HepG2 (cell line): Measurements from ENCODE around the gene KRTAP10-4. TPM values are rescaled to one million over a fixed set of nuclear protein-coding genes. Genes with fewer than 3 reads are reported as not detected.

Experiments
- CEBPZ ChIP-seq: IDR thresholded peaks from 2 replicates; pipeline ENCODE4 v1.6.1; 2012; ENCODE audit warnings: low read length, improper control_type of control experiment
- CHCHD3 ChIP-seq: sonication (generic); formaldehyde crosslinking; IDR thresholded peaks from 2 replicates; pipeline ENCODE4 v1.8.0; 2022; ENCODE audit warnings: mild to moderate bottlenecking, missing genetic modification reagents, moderate library complexity
- SALL2 ChIP-seq: sonication (generic); formaldehyde crosslinking; IDR thresholded peaks from 2 replicates; pipeline ENCODE4 v1.8.1; 2023; ENCODE audit warnings: mild to moderate bottlenecking, missing genetic modification reagents, inconsistent platforms
- TARDBP ChIP-seq: sonication (generic); formaldehyde crosslinking; IDR thresholded peaks from 2 replicates; pipeline ENCODE4 v1.8.0; 2022; ENCODE audit warnings: mild to moderate bottlenecking, missing genetic modification reagents
- ZBTB20 ChIP-seq: sonication (generic); formaldehyde crosslinking; IDR thresholded peaks from 2 replicates; pipeline ENCODE4 v1.8.1; 2023; ENCODE audit warnings: missing genetic modification reagents, low read depth, mild to moderate bottlenecking, borderline replicate concordance
- ZBTB33 ChIP-seq: sonication (generic); formaldehyde crosslinking; IDR thresholded peaks from 2 replicates; pipeline ENCODE4 v1.4.0; 2020; ENCODE audit warnings: missing genetic modification reagents
- ZNF263 ChIP-seq: sonication (generic); formaldehyde crosslinking; IDR thresholded peaks from 2 replicates; pipeline ENCODE4 v1.4.0; 2020; ENCODE audit warnings: missing genetic modification reagents
- ZNF264 ChIP-seq: sonication (generic); formaldehyde crosslinking; IDR thresholded peaks from 2 replicates; pipeline ENCODE4 v1.4.0; 2020; ENCODE audit warnings: missing genetic modification reagents
- ZNF382 ChIP-seq: sonication (generic); formaldehyde crosslinking; IDR thresholded peaks from 2 replicates; pipeline ENCODE4 v1.5.0; 2020; ENCODE audit warnings: missing genetic modification reagents, mild to moderate bottlenecking, borderline replicate concordance
- ZNF691 ChIP-seq: sonication (generic); formaldehyde crosslinking; IDR thresholded peaks from 2 replicates; pipeline ENCODE4 v1.4.0; 2020; ENCODE audit warnings: missing genetic modification reagents, low read depth, mild to moderate bottlenecking, borderline replicate concordance
- ZNF761 ChIP-seq: sonication (generic); formaldehyde crosslinking; conservative IDR thresholded peaks from 2 replicates; pipeline ENCODE4 v1.4.0; 2020; ENCODE audit warnings: mild to moderate bottlenecking, missing genetic modification reagents
- ZNF773 ChIP-seq: sonication (generic); formaldehyde crosslinking; IDR thresholded peaks from 2 replicates; pipeline ENCODE4 v1.4.0; 2020; ENCODE audit warnings: missing genetic modification reagents, borderline replicate concordance
- polyA plus RNA-seq, 8 experiments: library from polyadenylated mRNA; depleted of rRNA in 3 of 8; stranded (reverse) in 7 of 8; unstranded in 1 of 8; fragments of >200 nt; fragmentation: Illumina TruSeq in 4 of 8; extraction: Trizol in 4 of 8; gene quantifications; 2 replicates each; pipeline versions ENCODE4 v1.2.1 to v1.2.3, GENCODE V29; 2011 to 2016; ENCODE audit warnings: low read depth in 4 of 8, missing spikeins in 1 of 8, mixed read lengths in 1 of 8; ENCODE audit not compliant: insufficient read depth in 1 of 8
- total RNA-seq, 5 experiments: library from RNA; depleted of rRNA; stranded (reverse); fragments of >200 nt; fragmentation: Illumina TruSeq; extraction: Trizol; gene quantifications; 2 replicates each; pipeline ENCODE4 v1.2.3, GENCODE V29; 2016; ENCODE audit warnings: low read depth in 1 of 5
- TF ChIP-seq, protein P1 (sequence below): sonication (generic); IDR thresholded peaks from 2 replicates; pipeline ENCODE4 v1.6.1; 2016; ENCODE audit warnings: low read depth, borderline replicate concordance

Gene KRTAP10-4
- total and polyA plus RNA-seq, 2 of the 13 experiments (the other 11 are each of a cell fraction or from before 2014, with no cell fraction given), result not detected

DNA sequence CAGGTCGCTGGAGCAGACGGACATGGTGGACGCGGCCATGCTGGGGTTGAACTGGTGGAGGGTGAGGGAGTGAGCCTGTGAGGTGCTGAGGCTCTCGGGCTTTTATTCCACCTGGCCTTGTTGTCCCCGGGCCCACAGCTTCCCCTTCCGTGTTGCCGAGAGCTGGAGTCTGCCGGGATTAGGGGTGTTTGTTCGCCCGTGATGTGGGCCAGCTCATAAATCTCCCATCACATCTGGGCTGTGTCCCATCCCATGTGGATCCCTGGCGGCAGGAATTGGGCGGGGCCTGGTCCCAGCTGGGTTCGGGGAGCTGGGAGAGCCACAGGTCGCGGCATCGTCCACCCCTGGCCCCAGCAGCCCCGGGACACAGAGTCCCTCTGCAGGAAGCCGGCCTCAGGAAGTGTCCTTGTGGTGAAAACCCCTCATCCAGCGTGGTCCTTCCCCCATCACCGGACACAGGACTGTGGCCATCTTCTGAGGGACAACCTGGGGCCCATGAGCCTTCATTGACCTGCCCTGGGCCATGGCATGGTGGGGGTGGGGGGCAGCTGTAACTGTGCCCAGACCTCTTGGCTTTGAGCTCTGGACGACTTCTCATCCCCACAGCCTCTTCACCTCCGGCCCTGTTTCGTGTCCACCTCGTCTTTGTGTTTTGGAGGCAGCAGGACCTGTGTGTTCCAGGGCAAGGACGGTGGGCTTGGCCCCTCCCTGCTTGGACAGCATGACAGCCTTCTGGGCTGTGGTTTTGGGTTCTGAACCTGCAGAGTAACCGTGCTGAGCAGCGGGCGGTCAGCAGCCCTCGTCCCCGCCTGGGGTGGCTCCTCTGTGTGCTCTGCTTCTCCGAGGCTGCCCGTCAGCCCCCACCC is 19.1 kb downstream of the KRTAP10-4 start, which contains the start of gene KRTAP10-6 (continued):
- TF ChIP-seq CEBPZ (no peak), ZNF263 (no peak), ZNF761 (no peak), ZNF382 (no peak), ZNF264 (CRISPR knock-in tag) (no peak), ZBTB20 (CRISPR knock-in tag) (no peak), SALL2 (CRISPR knock-in tag) (no peak), CHCHD3 (CRISPR knock-in tag) (no peak), TARDBP (CRISPR knock-in tag) (no peak), ZBTB33 (peak; percentile 39; the same call in 1 of the 2 replicates), ZNF773 (CRISPR knock-in tag) (no peak), ZNF691 (CRISPR knock-in tag) (no peak)
- TF ChIP-seq, protein P1, sequence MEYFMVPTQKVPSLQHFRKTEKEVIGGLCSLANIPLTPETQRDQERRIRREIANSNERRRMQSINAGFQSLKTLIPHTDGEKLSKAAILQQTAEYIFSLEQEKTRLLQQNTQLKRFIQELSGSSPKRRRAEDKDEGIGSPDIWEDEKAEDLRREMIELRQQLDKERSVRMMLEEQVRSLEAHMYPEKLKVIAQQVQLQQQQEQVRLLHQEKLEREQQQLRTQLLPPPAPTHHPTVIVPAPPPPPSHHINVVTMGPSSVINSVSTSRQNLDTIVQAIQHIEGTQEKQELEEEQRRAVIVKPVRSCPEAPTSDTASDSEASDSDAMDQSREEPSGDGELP, result no peak
- TF ChIP-seq, all 625 proteins: peak for 5
